OCI-LY7 (cell line): ENCODE measurements around the gene GLA.

Experiments
- EZH2phosphoT487 ChIP-seq: fragments of 200-600 bp; sonication (generic); IDR thresholded peaks from 2 replicates; pipeline ENCODE4 v1.6.1; 2018; ENCODE audit warnings: low read depth, borderline replicate concordance, mild to moderate bottlenecking, mixed run types, antibody characterized with exemption, low read length, moderate library complexity, mixed read lengths
- TF ChIP-seq, protein P1 (sequence below): fragments of 200-600 bp; sonication (generic); conservative IDR thresholded peaks from 2 replicates; pipeline ENCODE4 v1.5.1; 2014; ENCODE audit warnings: mild to moderate bottlenecking, antibody characterized with exemption, low read length, moderate library complexity, mixed read lengths

DNA sequence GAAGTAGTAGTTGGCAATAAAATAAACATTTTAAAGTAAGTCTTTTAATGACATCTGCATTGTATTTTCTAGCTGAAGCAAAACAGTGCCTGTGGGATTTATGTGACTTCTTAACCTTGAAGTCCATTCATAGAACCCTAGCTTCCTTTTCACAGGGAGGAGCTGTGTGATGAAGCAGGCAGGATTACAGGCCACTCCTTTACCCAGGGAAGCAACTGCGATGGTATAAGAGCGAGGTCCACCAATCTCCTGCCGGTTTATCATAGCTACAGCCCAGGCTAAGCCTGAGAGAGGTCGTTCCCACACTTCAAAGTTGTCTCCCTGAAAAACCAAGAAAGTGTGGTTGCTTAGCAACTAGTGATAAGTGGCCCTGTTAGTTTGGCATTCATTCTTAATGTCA, 9.9 kb downstream of the GLA start:
- TF ChIP-seq, protein P1, sequence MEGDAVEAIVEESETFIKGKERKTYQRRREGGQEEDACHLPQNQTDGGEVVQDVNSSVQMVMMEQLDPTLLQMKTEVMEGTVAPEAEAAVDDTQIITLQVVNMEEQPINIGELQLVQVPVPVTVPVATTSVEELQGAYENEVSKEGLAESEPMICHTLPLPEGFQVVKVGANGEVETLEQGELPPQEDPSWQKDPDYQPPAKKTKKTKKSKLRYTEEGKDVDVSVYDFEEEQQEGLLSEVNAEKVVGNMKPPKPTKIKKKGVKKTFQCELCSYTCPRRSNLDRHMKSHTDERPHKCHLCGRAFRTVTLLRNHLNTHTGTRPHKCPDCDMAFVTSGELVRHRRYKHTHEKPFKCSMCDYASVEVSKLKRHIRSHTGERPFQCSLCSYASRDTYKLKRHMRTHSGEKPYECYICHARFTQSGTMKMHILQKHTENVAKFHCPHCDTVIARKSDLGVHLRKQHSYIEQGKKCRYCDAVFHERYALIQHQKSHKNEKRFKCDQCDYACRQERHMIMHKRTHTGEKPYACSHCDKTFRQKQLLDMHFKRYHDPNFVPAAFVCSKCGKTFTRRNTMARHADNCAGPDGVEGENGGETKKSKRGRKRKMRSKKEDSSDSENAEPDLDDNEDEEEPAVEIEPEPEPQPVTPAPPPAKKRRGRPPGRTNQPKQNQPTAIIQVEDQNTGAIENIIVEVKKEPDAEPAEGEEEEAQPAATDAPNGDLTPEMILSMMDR = no peak
- no peak for TF ChIP-seq EZH2phosphoT487
